ENCODE results near the gene RPS6KB1.
"Not testable (repeated sequence)": the region's sequence is repeated elsewhere in the genome, so short reads cannot be mapped to it uniquely, and the experiment has no call there.

RPS6KB1 gene

DNA sequence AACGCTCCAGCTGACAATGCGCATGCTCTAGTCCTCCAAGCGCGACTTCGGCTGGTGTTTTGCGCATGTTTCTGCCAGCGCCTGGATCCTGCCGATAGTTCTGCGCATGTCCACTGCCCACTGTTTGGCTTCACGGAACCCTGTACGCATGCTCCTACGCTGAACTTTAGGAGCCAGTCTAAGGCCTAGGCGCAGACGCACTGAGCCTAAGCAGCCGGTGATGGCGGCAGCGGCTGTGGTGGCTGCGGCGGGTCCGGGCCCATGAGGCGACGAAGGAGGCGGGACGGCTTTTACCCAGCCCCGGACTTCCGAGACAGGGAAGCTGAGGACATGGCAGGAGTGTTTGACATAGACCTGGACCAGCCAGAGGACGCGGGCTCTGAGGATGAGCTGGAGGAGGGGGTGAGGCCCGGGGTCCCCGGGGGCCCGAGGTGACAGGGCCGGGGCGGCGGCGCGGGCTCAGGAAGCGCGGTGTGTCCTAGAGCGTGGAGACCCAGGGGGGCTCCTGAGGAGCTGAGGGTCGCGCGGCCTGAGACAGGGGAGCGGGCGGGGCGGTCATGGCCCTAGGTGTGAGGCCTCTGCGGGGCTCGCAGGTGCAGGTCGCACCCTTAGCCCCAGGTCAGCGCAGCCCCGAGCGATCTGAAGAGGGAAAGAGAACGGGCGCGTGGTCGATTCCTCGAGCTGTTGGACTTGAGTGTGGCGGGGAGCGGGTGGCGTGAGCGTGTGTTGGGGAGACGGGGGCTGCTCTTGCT lies at the start of gene RPS6KB1, which contains the start of gene TUBD1:
Gene RPS6KB1, plus strand, starts transcription at position 198 of the 752 bp plus-strand sequence. Its CDS starts 64 bp downstream, at position 262.
Gene TUBD1, minus strand, starts transcription at position 20 of the 752 bp plus-strand sequence. CDS start 1,941 bp downstream, outside the sequence.
- DNase-seq (ENCODE audit: low spot score) = peak; percentile 100

DNA sequence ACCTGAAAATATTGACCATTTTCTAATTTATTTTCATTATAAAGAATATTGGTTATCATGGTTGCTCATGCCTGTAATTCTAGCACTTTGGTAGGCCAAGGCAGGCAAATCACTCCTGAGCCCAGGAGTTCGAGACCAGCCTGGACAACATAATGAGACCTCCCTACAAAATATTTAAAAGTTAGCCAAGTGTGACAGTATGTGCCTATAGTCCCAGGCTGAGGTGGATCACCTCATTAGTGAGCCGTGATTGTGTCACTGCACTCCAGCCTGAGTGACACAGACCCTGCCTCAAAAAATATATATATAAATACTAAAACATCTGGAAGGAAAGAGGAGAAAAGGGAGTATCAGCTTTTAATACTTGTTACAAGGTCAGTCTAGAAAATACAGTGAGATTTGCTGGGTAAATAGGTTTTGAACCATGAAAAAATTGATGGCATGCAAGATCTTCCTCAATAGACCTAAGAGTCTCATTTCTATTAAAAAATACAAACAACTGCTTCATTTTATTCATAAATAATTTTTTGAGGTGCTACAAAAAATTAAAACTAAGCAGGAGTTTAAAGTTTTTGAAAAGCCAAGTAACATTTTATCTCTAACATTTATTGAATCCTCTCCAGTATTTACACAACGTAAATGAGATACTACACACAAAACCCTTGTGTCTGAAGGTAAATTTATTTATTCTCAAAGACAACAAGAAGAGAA lies 47.9 kb upstream of the RPS6KB1 start:
- no peak for DNase-seq (ENCODE audit: low spot score)

DNA sequence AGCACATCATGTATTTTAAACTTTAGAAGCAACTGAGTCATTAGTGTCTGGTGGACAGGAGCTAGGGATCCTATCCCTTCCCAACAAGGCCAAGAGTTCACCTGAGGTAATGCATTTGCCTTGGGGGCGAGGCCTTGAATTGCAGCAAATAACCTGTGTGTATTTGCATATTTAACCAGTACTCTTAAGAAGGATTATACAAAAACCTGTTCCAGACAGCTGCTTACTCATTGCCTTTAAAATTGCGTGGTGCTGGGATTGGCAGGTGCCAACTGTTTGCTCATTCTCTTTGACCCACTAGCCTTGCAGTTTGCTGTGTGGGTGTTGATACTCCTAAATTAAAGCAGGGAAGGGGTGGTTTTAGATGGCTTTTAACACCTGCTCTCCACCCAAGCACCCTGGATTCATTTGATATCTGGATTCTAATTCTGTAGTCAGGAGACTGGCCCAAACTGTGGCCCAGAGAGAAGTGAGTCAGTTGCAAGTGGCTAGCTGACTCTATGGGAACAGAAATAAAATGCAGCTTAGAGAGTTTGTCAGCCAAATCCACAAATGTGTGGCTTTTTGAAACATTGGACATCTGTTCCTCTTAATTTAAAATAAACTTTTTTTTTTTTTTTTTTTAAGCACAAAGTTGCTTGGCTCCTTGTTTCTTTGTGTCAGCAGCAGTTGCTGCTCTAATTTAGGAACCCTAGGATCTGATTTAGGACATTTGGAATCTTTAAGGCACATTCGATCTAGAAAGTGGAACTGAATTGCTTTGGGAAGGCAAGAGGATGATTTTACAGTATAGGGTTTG lies 47.1 kb upstream of the RPS6KB1 start:
- peak; percentile 82 for DNase-seq (ENCODE audit: low spot score)

DNA sequence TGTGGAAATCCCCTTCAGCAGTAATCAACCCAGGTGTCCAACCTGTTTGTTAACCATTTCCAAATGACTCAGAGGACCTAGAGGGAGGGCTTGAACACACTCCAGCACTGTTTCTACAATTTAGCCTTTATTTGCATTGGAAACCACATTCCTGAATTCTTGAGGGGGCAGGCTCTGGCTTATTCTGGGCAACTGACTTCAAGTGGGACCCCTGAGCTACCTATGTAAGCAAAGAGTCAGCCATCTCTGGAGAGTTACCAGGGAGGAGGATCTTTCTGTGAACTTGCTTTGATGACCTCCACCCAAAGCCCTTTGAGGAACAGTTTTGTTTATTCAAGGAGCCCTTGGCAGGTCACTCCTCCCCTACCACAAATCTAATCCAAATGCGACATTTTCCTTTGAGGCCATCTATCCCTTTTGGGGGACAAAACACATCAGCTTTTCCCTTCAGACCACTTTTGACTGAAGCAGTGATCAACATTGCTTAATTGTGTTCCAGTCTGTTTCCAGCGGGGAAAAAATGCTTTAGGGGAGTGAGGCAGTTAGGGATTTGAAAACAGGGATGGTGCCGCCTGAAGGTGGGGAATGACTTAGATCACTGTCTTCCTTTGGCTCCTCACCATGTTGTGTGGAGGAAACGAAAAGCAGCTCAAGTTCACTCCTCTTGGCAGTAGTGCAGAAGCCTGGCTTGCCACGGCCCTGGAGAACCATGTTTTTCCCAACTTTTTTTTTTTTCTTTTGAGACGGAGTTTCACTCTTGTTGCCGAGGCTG lies 46.3 kb upstream of the RPS6KB1 start:
- DNase-seq (ENCODE audit: low spot score) = peak; percentile 76

DNA sequence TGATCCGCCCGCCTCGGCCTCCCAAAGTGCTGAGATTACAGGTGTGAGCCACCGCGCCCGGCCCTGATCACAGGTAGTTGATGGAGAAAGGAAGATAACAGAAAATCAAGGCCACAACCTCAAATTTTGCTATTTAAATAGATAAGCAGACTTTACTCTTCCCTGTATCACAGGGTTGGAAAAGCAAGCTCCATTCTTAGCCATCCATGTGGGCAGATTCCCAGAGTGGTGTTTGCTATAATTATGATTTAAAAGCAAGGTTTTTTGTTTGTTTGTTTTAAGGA lies 44.6 kb upstream of the RPS6KB1 start:
- DNase-seq (ENCODE audit: low spot score) = no peak

DNA sequence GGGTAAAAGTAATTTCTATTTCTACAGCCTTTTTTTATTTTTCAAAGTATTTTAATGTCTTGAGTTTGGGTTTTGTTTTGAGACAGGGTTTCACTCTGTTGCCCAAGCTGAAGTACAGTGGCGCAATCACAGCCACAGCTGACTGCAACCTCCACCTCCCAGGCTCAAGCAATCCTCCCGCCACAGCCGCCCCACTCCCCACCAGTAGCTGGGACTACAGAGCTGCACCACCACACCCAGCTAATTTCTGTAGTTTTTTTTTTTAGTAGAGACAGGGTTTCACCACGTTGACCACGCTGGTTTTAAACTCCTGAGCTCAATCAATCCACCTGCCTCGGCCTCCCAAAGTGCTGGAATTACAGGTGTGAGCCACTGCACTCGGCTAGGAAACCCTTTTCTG lies 44.1 kb upstream of the RPS6KB1 start:
- no peak for DNase-seq (ENCODE audit: low spot score)

DNA sequence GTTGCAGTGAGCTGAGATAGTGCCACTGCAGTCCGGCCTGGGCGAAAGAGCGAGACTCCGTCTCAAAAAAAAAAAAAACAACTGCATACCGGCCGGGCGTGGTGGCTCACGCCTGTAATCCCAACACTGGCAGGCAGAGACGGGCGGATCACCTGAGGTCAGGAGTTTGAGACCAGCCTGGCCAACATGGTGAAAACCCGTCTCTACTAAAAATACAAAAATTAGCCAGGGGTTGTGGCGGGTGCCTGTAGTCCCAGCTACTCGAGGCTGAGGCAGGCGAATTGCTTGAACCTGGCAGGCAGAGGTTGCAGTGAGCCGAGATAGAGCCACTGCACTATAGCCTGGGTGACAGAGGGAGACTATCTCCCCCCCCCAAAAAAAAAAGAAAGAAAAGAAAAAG lies 42.6 kb upstream of the RPS6KB1 start:
- not testable (repeated sequence) for DNase-seq (ENCODE audit: low spot score)

DNA sequence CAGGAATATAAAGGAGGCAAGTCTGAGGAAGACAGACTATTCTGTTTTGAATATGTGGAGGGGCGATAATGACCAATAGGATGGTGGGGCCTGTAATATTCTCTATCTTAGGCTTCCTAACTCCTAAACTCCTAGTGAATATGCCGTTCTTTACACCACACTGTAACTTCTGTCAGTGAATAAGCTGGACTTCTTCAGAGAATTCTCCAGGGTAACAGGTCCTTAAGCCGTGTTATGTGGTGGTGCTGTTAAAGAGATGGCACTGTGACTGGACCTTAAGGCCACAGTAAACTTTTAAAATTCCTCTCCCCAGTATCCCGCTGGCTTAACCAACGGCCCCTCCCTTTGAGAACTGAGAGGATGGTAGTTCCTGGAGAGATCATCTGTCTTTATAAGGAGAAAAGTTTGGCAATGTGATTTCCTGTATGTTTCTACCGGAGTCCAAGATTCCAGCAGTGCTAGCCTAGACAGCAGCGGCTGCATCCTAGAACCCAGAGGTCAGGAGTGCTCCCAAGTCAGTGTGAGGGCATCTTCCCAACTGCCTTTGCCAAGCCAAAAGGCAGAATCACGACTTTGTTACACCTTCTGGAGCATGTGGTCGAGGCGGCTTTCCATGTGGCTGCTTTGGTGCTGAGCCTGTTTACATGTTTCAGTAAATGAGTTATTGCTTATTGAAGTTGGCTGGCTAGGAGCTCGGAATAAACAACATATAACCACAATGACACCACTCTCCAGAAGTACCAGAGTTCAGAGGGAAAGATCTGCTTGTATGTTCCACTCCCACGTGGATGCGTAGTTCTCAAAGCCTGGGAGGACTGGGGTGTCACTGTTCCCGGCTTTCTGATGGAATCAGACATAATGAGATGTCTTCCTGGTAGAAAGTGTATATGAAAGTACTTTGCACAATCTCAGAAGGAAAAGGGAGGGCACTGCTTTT lies 41.2 kb upstream of the RPS6KB1 start:
- DNase-seq (ENCODE audit: low spot score) = no peak

DNA sequence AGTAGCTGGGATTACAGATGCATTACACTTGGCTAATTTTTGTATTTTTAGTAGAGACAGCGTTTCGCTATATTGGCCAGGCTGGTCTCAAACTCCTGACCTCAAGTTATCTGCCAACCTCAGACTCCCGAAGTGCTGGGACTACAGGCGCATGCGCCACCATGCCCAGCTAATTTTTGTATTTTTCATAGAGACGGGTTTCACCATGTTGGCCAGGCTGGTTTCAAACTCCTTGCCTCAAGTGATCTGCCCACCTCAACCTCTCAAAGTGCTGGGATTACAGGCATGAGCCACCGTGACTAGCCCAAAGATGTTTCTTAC lies 40.1 kb upstream of the RPS6KB1 start:
- not testable (repeated sequence) for DNase-seq (ENCODE audit: low spot score)

DNA sequence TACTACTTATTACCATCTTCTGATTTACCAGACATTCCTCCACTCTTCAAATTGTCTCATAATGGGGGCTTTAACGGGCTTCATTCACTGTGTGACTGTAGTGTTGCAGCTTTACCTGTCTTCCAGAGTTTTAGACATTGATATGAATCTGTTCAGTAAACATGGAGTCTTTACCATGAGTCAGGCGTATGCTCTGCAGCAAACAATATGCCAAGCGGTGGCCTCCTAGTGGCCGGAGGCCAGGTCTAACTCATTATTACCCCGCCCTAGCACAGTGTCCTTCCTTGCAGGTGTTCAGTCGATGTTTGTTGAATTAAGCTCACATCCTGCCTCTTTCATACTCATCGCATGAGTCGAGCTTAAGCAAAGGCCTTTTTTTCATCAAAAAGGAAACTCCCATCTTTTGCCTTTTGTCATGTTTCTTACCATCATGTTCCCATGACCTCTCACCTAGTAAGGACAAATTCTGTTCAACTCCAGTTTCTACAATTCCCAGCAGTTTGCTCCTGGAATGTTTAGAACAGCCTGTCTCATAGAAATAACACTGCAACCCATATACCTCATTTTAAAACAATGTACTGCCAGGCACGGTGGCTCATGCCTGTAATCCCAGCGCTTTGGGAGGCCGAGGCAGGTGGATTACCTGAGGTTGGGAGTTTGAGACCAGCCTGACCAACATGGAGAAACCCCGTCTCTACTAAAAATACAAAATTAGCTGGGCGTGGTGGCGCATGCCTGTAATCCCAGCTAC lies 39.6 kb upstream of the RPS6KB1 start:
- DNase-seq (ENCODE audit: low spot score) = peak; percentile 94

DNA sequence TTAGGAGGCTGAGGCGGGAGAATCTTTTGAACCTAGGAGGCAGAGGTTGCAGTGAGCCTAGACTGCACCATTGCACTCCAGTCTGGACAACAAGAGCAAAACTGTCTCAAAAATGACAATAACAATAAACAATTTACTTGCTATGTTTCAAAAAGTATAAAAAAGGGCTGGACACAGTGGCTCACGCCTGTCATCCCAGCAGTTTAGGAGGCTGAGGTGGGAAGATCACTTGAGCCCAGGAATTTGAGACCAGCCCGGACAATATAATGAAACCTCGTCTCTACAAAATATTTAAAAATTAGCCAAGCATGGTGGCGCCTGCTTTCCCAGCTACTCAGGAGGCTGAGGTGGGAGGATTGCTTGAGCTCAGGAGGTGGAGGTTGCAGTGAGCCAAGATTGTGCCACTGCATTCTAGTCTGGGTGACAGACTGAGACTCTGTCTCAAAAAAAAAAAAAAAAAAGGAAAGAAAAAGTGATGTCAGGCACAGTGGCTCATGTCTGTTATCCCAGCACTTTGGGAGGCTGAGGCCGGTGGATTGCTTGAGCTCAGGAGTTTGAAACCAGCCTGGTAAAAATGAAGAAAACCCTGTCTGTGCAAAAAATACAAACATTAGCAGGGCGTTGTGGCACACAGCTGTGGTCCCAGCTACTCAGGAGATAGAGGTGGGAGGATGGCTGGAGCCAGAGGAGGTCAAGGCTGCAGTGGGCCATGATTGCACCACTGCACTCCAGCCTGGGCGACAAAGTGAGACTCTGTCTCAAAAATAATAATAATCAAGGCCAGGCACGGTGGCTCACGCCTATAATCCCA lies 38.8 kb upstream of the RPS6KB1 start:
- not testable (repeated sequence) for DNase-seq (ENCODE audit: low spot score)

DNA sequence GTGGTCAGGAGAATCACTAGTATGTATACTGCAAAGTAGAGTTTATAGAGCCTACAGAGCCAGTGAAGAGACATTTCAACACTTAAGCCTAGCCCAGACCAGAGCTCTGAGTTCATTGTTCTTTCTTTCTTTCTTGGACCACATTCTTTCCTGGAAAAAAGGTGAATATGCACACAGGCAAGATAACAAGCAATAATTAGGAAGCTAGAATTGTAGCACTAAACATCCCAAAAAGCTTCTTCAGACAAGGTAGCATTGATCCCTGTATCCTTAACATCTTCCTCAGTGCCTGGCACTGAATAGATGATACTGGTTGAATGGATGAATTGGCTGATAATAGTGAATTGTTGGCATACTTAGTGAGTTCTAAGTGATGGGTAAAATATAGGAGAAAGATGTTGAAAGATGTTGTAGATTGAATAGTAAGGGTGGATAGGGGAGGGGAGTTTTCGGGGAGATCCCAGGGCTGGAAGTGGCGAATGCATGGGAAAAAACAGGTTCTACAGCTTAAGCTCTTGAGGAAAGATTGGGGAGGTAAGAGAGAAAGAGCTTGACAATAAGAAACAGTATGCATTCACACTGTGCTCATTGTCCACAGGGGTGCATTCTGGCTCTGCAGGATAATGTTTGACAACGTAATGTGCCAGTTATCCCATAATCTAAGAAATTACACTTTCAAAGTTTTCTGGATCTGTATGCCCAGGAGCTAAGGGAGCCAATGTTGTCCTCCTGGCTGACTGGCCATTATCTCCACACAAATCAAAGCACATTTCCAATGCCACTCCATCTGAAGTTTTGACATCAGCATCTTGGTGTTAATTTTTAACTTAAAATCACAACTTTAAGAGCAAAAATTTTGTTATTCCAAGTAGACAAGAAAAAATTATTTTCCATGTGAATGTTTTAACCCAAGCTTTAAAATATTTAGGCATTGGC lies 35.8 kb upstream of the RPS6KB1 start:
- peak; percentile 74 for DNase-seq (ENCODE audit: low spot score)

DNA sequence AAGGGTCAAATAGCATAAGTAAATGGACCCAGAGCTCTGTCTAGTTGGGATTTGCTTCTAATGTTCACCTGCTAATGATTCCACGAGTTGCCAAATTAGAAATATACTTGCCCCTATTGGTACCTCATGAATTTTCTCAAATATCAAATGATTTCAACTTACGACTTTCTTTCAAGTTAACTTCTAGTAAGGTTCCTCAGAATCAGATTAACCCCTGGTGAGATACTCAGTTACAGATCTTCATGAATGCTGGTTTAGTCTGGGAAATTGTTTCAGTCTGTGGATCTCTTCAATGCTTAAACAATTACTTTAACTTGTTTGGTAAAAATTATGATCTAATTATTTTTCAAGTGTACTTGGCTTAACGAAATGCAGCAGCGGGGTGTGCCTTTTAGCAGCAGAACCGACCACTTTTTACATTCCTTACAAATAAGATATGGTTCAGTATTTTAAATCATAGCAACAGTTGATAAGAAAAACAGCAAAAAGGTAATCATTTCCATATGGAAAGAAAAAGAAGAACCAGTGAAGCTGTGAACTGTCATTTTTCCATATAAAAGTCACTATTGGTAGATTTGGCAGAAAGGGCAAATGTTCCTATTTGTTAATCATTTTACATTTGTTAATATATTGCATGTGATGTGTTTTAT lies 34.6 kb upstream of the RPS6KB1 start:
- no peak for DNase-seq (ENCODE audit: low spot score)

DNA sequence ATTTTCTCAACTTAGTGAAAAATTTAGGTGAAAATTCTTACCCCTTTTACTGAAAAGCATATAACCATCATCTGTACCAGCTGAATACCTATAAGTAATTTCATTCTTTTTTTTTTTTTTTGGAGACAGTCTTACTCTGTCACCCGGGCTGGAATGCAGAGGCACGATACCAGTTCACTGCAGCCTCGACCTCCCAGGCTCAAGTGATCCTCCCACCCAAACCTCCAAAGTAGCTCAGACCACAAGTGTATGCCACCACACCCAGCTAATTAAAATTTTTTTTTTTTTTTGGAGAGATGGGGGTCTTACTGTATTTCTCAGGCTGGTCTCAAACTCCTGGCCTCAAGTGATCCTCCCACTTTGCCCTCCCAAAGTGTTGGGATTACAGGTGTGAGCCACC lies 34.0 kb upstream of the RPS6KB1 start:
- no peak for DNase-seq (ENCODE audit: low spot score)

DNA sequence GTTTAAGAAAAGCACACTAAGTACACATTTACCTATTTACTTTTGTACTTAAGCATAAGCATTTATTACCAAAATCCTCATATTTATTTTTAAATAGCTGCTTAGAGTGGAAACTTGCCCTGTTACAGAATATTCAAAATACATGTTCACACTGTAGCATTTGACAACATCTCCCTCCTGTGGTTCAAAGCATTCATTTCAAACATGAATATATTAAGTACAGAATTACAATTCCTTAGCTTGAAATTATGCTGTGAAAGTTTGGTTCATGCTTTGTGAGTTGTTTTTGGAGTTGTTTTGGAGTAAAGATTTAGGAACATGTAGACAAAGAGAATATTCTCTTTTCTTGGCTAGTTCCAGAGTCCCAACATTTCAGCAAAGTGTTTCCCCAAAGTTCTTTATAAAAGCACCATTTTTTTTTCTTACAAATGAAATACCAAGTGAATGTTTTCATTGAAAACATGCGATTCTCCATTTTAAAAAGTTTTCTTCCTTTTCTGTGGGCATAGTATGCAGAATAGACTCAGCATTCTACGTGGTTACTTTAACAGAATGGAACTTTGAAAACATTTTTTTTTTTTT lies 33.4 kb upstream of the RPS6KB1 start:
- no peak for DNase-seq (ENCODE audit: low spot score)

DNA sequence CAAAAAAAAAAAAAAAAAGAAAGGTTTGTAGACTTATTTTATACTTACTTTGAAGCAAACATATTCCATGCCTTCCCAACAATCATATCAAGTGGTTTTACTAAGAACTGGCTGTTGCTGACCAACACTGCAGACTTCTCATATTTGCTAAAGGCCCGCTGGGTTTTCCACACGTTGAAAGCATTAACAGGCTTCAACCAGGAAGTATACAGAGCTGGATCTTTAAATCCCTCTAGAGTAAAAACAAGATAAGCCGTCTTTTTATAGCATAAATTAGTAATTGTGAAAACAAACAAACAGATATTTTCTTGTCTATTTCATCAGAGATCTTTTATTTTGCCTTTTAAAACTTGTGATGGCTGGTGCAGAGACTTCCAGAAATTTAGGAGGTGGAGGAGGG lies 29.3 kb upstream of the RPS6KB1 start:
- DNase-seq (ENCODE audit: low spot score) = no peak

DNA sequence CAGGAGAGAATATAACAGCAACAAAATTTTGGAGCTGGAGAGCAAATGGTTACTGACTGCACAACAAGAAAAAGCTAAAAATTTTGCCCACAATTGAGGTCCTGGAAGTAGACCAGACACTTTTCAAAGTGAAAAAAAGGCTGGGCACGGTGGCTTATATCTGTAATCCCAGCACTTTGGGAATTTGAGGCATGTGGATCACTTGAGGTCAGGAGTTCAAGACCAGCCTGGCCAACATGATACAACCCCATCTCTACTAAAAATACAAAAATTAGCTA lies 23.0 kb upstream of the RPS6KB1 start:
- DNase-seq (ENCODE audit: low spot score) = no peak

DNA sequence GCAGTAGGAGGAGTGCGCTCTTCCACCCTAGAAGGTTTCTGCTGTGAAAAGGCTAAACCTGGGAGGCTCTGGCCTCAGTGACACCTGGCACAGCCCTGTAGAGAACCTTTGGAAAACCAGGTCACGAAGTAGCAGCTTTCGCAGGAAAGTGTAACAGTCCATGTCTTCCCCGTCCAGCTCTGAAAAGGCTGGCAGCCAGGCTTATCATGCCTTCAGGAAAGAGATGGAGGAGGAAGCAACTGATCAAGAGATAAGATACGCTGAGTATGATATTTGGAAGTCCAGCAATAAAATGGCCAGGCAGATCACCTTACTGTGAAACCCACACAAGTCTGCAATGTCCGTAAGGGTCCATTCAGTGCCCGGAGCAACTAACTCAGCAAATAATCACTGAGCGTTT lies 22.4 kb upstream of the RPS6KB1 start:
- no peak for DNase-seq (ENCODE audit: low spot score)

Measured in HuH-7.5 (cell line).